Embryonic facial prominence (tissue), 1 donor: ENCODE measurements around the gene NIM1K.
"Not testable (repeated sequence)": the region's sequence is repeated elsewhere in the genome, so short reads cannot be mapped to it uniquely, and the experiment has no call there.

Experiments used
- DNase-seq: peaks from one replicate; pipeline ENCODE4 v3.0.0-alpha.2; 2016; ENCODE audit errors: extremely low spot score

NIM1K gene

DNA sequence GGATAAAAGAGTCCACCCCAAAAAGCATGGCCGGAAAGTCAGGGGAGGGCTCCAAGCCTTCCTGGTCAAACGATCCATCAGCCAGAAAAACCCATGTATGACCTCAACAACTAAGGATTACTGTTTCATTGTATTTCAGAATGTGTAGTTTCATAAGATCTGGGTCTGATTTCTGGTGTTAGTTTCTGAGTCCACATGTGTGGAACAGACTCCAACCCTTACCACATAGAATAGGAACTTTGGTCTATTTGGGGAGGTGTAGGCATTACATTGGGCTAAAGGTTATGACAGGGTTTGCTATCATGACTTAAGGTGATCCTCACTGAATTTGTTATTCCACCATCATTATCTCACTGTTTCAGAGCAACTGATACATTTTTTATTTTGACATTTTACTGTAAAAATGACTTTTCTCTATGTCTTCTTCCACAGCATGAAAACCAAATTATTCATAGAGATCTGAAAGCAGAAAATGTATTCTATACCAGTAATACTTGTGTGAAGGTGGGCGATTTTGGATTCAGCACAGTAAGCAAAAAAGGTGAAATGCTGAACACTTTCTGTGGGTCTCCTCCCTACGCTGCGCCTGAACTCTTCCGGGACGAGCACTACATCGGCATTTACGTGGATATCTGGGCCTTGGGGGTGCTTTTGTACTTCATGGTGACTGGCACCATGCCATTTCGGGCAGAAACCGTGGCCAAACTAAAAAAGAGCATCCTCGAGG is 87.7 kb downstream of the NIM1K start:
- DNase-seq, result no peak

GRCh38 chr5:43281840-43282658 is 90.0 kb downstream of the NIM1K start:
- no peak for DNase-seq

DNA sequence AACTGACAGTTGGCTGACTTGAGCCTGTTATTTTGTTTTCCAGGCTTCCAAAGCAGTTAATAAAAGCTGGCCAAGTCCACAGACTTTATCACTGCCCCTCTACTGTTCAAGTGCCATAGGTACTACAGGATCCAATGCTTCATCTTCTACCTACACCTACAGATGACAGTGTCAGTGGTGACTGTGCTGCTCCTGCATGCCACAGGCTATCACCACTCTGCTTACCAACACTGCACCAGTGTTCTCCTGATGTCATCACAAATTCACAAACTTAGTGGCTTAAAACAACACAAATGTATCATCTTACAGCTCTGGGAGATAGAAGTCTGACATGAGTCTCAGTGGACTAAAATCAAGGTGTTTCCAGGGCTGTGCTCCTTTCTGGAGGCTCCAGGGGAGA is 94.6 kb downstream of the NIM1K start:
- no peak for DNase-seq

DNA sequence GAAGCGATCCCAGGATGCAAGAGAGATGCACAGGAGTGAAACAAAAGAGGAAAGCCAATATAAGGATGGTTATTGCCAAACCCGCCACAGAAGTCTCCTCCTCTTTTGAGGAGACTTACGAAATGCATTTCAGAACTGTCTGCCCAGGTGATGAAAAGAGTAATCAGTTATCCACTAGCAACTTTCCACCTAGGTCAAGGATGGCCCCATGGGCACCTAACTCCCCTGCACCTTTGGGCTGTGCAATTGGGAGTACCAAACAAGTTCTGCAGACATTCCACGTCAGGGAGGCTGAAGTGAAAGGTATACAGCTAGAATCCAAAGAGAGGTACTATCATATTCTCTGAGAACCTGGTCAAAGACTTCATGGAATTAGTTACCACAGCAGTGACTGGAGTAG is 95.5 kb downstream of the NIM1K start:
- DNase-seq, result no peak

- no peak for DNase-seq
Observed at GRCh38 chr5:43288269-43288831, 96.3 kb downstream of the NIM1K start.

- DNase-seq, result no peak
Observed at GRCh38 chr5:43290726-43291125, 98.7 kb downstream of the NIM1K start.

DNA sequence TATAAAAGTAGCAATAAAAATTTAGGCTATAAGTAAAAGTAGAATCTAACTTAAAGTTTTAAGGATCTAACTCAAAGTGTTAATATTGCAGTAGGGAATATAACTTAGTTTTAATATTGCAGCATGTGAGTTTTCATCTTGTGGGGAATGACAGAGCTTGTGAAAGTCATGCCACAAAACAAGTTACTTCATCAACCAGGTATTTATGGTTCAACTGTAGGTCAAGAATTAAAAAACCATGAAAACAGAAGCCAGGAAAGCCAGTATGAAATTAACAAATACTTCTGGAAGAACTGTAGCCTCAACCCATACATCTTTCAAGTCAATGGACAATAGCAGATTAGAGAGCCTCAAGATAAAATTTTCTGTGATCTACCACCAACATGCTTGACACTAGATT is 102.2 kb downstream of the NIM1K start:
- no peak for DNase-seq

- no peak for DNase-seq
Observed at GRCh38 chr5:43295202-43295601, 103.2 kb downstream of the NIM1K start.

DNA sequence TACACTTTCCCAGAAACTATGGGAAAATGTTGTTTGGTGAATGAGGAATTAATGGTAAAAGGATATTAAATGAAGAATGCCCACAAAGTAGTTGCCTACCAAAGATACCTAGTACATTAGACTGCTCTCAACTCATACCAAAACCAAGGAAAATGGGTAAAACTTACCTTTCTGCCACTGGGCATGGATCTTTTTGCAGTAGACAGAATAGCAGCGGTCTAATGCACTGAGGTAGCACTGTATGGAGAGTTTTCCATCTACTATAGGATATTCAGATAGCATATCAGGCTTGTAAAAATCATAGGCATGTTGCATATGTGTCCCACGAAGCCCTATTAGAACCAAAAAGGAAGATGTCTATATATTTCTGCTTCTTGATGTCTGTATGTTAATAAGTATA is 104.8 kb downstream of the NIM1K start:
- DNase-seq, result no peak

DNA sequence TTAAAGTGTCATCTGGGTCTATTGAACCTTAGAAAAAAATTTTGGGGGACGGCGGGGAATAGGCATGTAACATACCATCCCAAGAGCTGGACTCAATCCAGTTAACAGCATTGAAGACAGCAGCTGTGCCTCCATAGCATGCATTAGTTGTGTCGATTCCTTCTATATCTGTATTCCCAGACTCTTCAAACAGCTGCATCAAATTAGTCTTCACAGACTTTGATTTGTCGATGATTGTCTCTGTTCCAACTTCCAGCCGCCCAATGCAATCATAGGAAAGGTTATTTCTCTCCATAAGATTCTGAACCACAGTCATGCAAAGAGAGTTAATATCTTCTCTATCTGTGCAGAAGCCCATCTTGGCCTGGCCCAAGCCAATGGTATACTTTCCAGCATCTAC is 106.4 kb downstream of the NIM1K start:
- no peak for DNase-seq

GRCh38 chr5:43300112-43300511 is 108.1 kb downstream of the NIM1K start:
- no peak for DNase-seq

- no peak for DNase-seq
Observed at GRCh38 chr5:43301653-43302091, 109.6 kb downstream of the NIM1K start.

- no peak for DNase-seq
Observed at GRCh38 chr5:43302481-43302880, 110.5 kb downstream of the NIM1K start.

GRCh38 chr5:43303242-43303641 is 111.2 kb downstream of the NIM1K start:
- no peak for DNase-seq

GRCh38 chr5:43304525-43304924 is 112.5 kb downstream of the NIM1K start:
- DNase-seq, result no peak

GRCh38 chr5:43305948-43306565 is 114.0 kb downstream of the NIM1K start:
- DNase-seq, result no peak

DNA sequence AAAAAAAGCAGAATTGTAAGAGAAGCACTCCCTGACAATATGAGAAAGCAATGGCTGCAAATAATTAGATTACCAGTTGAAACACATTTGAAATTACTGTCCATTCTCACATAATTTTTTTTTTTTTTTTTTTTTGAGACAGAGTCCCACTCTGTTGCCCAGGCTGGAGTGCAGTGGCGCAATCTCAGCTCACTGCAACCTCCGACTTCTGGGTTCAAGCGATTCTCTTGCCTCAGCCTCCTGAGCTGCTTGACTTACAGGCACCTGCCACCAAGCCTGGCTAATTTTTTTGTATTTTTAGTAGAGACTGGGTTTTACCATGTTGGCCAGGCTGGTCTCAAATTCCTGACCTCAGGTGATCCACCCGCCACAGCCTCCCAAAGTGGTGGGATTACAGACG is 114.9 kb downstream of the NIM1K start:
- not testable (repeated sequence) for DNase-seq

- DNase-seq, result no peak
Observed at GRCh38 chr5:43309122-43309521, 117.1 kb downstream of the NIM1K start.

- DNase-seq, result no peak
Observed at GRCh38 chr5:43309637-43310036, 117.6 kb downstream of the NIM1K start.

DNA sequence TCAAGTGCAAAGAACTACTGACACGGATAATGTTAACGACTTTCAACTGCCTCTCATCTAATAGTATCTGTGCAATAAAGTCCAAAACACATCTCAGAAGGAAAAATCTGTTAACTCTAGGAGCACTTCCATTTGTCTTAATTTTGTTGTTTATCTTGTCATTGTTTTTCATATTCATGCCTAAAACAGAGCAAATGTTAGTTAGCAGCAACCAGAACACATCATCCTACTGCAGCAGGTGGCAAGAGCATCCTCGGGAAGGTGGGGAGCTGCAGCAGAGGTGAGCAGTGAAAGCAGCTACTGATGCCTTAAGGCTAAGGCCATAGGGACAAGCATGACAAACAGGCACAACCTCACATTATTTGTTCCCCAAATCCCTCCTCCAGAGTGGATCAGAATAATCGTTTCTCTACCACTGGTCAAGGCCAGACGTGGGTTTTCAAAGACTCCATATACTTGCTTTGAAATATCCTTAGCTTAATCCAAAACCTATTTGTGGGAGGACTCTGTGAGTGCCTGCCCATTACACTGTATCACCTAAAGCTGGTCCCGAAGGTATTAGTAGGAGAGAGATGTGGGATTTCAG is 120.1 kb downstream of the NIM1K start:
- no peak for DNase-seq

- no peak for DNase-seq
Observed at GRCh38 chr5:43312699-43313034, 120.6 kb downstream of the NIM1K start.
